CD14-positive monocyte (primary cell): Measurements from ENCODE around the gene EXOC4. TPM values are rescaled to one million over a fixed set of nuclear protein-coding genes. Genes with fewer than 3 reads are reported as not detected.

ENCODE experiments used
- DNase-seq, 3 donors: peaks; one replicate each; pipeline ENCODE4 v3.0.0-alpha.2; 2011 to 2022
- H2AFZ ChIP-seq: 2 replicates; pipeline ENCODE4 v1.6.0; 2012; ENCODE audit warnings: mild to moderate bottlenecking, low read depth, low read length, inconsistent platforms; ENCODE audit not compliant: insufficient read depth, poor library complexity, severe bottlenecking
- H3K27ac ChIP-seq, 2 donors: 1 replicate in 1 of 2; 2 replicates in 1 of 2; pipeline ENCODE4 v1.5.1; 2012 to 2013; ENCODE audit warnings: low read length in 2 of 2, control low read depth in 1 of 2, inconsistent platforms in 1 of 2, low read depth in 1 of 2, mild to moderate bottlenecking in 1 of 2
- H3K27me3 ChIP-seq, 2 donors: one replicate each; pipeline versions ENCODE4 v1.6.0 to v1.6.1; 2011 to 2013; ENCODE audit warnings: low read length in 2 of 2; ENCODE audit not compliant: control insufficient read depth in 2 of 2, insufficient read depth in 2 of 2
- H3K36me3 ChIP-seq, 2 donors: replicated peaks in 1 of 2; 1 replicate in 1 of 2; 2 replicates in 1 of 2; pipeline versions ENCODE4 v1.5.1 to v1.6.1; 2012 to 2013; ENCODE audit warnings: low read length in 2 of 2, control low read depth in 1 of 2, inconsistent platforms in 1 of 2, mild to moderate bottlenecking in 1 of 2; ENCODE audit not compliant: insufficient read depth in 2 of 2, control insufficient read depth in 1 of 2
- H3K4me1 ChIP-seq, 2 donors: 1 replicate in 1 of 2; 2 replicates in 1 of 2; pipeline versions ENCODE4 v1.5.1 to v1.6.1; 2012 to 2013; ENCODE audit warnings: low read length in 2 of 2, control low read depth in 1 of 2, inconsistent platforms in 1 of 2, mild to moderate bottlenecking in 1 of 2, moderate library complexity in 1 of 2; ENCODE audit not compliant: insufficient read depth in 2 of 2, control insufficient read depth in 1 of 2
- H3K4me2 ChIP-seq: replicated peaks from 2 replicates; pipeline ENCODE3; 2012; ENCODE audit warnings: low read length, moderate library complexity, mild to moderate bottlenecking; ENCODE audit not compliant: poor library complexity, severe bottlenecking; ENCODE audit errors: extremely low read depth
- H3K4me3 ChIP-seq, 3 experiments: fragments of 200-600 bp in 1 of 3; sonication (generic) in 1 of 3; replicated peaks in 1 of 3; 1 replicate in 2 of 3; 2 replicates in 1 of 3; pipeline ENCODE4 v1.5.1; 2011 to 2013; ENCODE audit warnings: low read length in 3 of 3, mild to moderate bottlenecking in 3 of 3, control low read depth in 2 of 3, low read depth in 2 of 3, inconsistent platforms in 1 of 3, moderate library complexity in 1 of 3
- H3K79me2 ChIP-seq: 2 replicates; pipeline ENCODE4 v1.6.0; 2012; ENCODE audit warnings: mild to moderate bottlenecking, control low read depth, inconsistent platforms, low read length, moderate library complexity; ENCODE audit not compliant: insufficient read depth
- H3K9ac ChIP-seq: 2 replicates; pipeline ENCODE4 v1.6.0; 2017; ENCODE audit warnings: low read length, mild to moderate bottlenecking; ENCODE audit not compliant: insufficient read depth, poor library complexity, severe bottlenecking
- H3K9me3 ChIP-seq, 2 donors: replicated peaks in 1 of 2; 1 replicate in 1 of 2; 2 replicates in 1 of 2; pipeline versions ENCODE4 v1.5.1 to v1.6.1; 2012 to 2013; ENCODE audit warnings: low read length in 2 of 2, control low read depth in 1 of 2; ENCODE audit not compliant: control insufficient read depth in 1 of 2, insufficient read depth in 1 of 2
- H4K20me1 ChIP-seq: 2 replicates; pipeline ENCODE4 v1.6.0; 2012; ENCODE audit warnings: mild to moderate bottlenecking, low read length, control low read depth, moderate library complexity; ENCODE audit not compliant: insufficient read depth
- H3K27ac Mint-ChIP-seq, 7 donors: one replicate each; pipeline ENCODE4 v1.8.0; 2020; ENCODE audit warnings: mild to moderate bottlenecking in 7 of 7, mixed read lengths in 7 of 7, moderate library complexity in 6 of 7, inconsistent platforms in 2 of 7
- H3K27me3 Mint-ChIP-seq, 3 donors: one replicate each; pipeline ENCODE4 v1.8.0; 2021 to 2022; ENCODE audit warnings: low read depth in 3 of 3, mild to moderate bottlenecking in 3 of 3, mixed read lengths in 3 of 3, moderate library complexity in 3 of 3, inconsistent platforms in 1 of 3
- H3K36me3 Mint-ChIP-seq, 2 donors: one replicate each; pipeline ENCODE4 v1.8.0; 2020; ENCODE audit warnings: mixed read lengths in 2 of 2, inconsistent platforms in 1 of 2, mild to moderate bottlenecking in 1 of 2
- H3K4me1 Mint-ChIP-seq: one replicate; pipeline ENCODE4 v1.8.0; 2020; ENCODE audit warnings: mild to moderate bottlenecking, mixed read lengths
- H3K4me3 Mint-ChIP-seq, 2 donors: one replicate each; pipeline ENCODE4 v1.8.0; 2020; ENCODE audit warnings: mild to moderate bottlenecking in 2 of 2, mixed read lengths in 2 of 2, moderate library complexity in 1 of 2
- H3K9me3 Mint-ChIP-seq, 7 donors: one replicate each; pipeline ENCODE4 v1.8.0; 2020 to 2022; ENCODE audit warnings: mixed read lengths in 7 of 7, mild to moderate bottlenecking in 6 of 7, moderate library complexity in 6 of 7, inconsistent platforms in 2 of 7
- CTCF ChIP-seq: fragments of 200-600 bp; IDR thresholded peaks from one replicate; pipeline ENCODE4 v1.8.0; 2022; ENCODE audit warnings: antibody characterized with exemption, mild to moderate bottlenecking
- WGBS: methylation state at CpG from one replicate; pipeline ENCODE4 v1.1.5; 2013; ENCODE audit warnings: missing lambda C conversion rate; ENCODE audit not compliant: insufficient coverage; 5-methylcytosine and 5-hydroxymethylcytosine counted together
- intact Hi-C, 2 donors: fragments of 100-400 bp; cut with micrococcal nuclease; formaldehyde crosslinking; loops; one replicate each; pipeline versions ENCODE4 v1.15.0 to v1.15.1; 2023
- polyA plus RNA-seq, 3 donors: library from polyadenylated mRNA; depleted of rRNA in 1 of 3; unstranded in 2 of 3; stranded (reverse) in 1 of 3; fragments of 300-500 nt in 2 of 3; fragments of >200 nt in 1 of 3; fragmentation: Illumina TruSeq in 2 of 3; gene quantifications; 1 replicate in 2 of 3; 2 replicates in 1 of 3; pipeline ENCODE4 v1.2.3, GENCODE V29; 2012 to 2021

The EXOC4 gene
- polyA plus RNA-seq, 3 donors, result 20.6 to 22.3 (median 22.3) TPM

GRCh38 chr7:133705596-133705995, 452.7 kb downstream of the EXOC4 start:
- no peaks in the 10 kb centered on the region for H3K9me3 ChIP-seq
- H2AFZ ChIP-seq, result no peak overlapping the region
- no peaks in the 10 kb centered on the region for H3K27me3 ChIP-seq
- Mint-ChIP-seq H3K36me3 (no peaks in the 10 kb centered on the region), H3K27me3 (peaks cover 0 to 2% (median 0%) of the 10 kb centered on the region in 3 donors), H3K4me1 (peaks cover 5% of the 10 kb centered on the region), H3K4me3 (no peak overlapping the region), H3K27ac (no peak overlapping the region), H3K9me3 (peaks cover 0 to 3% (median 0%) of the 10 kb centered on the region in 7 donors)
- intact Hi-C loops, result no loop called here
- no peak overlapping the region for H3K4me3 ChIP-seq
- no peak overlapping the region for H3K4me2 ChIP-seq
- TF ChIP-seq CTCF, result no peak
- no peak overlapping the region for H3K27ac ChIP-seq
- no peaks in the 10 kb centered on the region for H3K79me2 ChIP-seq
- no peaks in the 10 kb centered on the region for H4K20me1 ChIP-seq
- no peak overlapping the region for H3K9ac ChIP-seq
- WGBS, result 53% methylated on average over 4 of the region's 8 CpGs
- no peaks in the 10 kb centered on the region for H3K4me1 ChIP-seq
- H3K36me3 ChIP-seq, result no peaks in the 10 kb centered on the region
- peak; percentile 8 to 32 (median 14) for DNase-seq

DNA sequence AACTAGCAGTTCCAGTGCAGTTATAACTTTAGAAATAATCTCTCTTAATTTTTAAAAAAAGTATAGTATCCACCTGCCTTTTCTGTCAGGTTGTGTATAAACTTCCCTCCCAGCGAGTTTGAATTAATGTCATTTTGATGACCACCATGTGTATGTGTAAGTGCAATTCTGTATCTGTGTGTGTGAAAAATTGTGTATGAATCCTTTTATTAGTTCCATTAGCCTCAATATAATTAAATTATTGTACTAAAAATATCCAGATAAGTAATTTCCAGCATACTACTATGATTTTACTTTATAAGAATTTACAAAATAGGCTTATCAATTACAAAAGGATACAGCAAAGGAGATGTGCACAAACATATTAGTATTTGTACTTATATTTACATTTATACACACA, 453.1 kb downstream of the EXOC4 start:
- H3K4me1 Mint-ChIP-seq, result peaks cover 5% of the 10 kb centered on the region
- peaks cover 0 to 3% (median 0%) of the 10 kb centered on the region in 7 donors for H3K9me3 Mint-ChIP-seq
- H3K4me3 Mint-ChIP-seq, result no peak overlapping the region
- peak overlapping the region in 1 of 7 donors; percentile 53 for H3K27ac Mint-ChIP-seq
- Histone ChIP-seq H3K36me3 (no peaks in the 10 kb centered on the region), H3K9ac (no peak overlapping the region), H3K9me3 (no peaks in the 10 kb centered on the region), H3K4me1 (no peaks in the 10 kb centered on the region), H3K4me2 (no peak overlapping the region), H3K4me3 (no peak overlapping the region), H3K27ac (no peak overlapping the region), H3K27me3 (no peaks in the 10 kb centered on the region), H4K20me1 (no peaks in the 10 kb centered on the region), H2AFZ (no peak overlapping the region), H3K79me2 (no peaks in the 10 kb centered on the region)
- no peak for DNase-seq
- TF ChIP-seq CTCF, result no peak
- H3K27me3 Mint-ChIP-seq, result peaks cover 0 to 2% (median 0%) of the 10 kb centered on the region in 3 donors
- WGBS, result no CpG with 5 or more reads among the region's 1 CpG
- H3K36me3 Mint-ChIP-seq, result no peaks in the 10 kb centered on the region
- intact Hi-C loops, result no loop called here
